HG02981 (cell line): Measurements from ENCODE around the gene DNAJB13.

Source experiments
- ATAC-seq: cut with Tn5 transposase; IDR thresholded peaks from one replicate; pipeline ENCODE4 v1.9.1; 2021; ENCODE audit warnings: mild to moderate bottlenecking, moderate library complexity; ENCODE audit not compliant: unreplicated experiment

Gene DNAJB13

DNA sequence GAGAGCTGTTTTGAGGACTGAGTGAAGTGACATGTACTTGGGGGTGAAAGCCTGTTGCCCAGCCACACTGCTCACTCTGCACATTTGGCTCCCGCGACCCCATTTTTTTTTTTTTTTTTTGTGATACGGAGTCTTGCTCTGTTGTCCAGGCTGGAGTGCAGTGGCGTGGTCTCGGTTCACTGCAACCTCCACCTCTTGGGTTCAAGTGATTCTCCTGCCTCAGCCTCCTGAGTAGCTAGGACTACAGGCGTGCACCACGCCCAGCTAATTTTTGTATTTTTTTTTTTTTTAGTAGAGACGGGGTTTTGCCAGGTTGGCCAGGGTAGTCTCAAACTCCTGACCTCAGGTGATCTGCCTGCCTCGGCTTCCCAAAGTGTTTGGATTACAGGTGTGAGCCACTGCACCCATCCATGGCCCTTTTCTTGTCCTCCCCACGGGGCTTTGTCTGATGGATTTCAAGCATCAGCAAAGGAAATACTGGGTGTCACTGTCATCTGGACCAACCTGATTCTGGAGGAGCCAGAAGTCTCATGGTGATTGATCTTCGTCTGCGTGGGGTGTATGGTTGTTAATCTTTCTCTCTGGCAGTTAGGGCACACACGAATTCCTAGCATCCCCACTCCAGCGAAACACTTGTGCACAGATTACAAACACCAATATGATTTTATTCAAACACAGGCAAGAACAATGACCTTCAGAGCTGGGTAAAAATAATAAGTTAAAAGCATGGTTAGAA lies 61.4 kb downstream of the DNAJB13 start:
- ATAC-seq = no peak

DNA sequence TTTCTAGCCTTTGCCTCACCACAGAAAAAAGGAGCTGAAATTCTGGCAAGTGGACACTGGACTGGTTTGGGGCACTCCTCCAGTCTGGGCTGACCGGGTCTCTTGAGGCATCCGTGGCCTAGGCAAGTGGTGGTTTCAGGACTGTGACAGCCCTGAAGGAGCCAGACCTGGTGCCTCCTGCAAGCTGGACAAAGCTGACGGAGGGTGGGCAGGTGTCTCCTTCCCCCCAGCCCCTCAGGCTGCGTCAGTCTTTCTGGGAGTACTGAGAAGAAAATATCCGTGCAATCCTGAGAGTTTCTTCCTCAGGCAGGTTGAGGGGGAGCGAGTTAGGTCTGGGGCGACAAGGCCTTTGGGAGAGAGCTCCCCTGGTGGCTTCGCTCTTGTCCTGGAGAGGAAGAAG lies 62.3 kb downstream of the DNAJB13 start:
- ATAC-seq = no peak

DNA sequence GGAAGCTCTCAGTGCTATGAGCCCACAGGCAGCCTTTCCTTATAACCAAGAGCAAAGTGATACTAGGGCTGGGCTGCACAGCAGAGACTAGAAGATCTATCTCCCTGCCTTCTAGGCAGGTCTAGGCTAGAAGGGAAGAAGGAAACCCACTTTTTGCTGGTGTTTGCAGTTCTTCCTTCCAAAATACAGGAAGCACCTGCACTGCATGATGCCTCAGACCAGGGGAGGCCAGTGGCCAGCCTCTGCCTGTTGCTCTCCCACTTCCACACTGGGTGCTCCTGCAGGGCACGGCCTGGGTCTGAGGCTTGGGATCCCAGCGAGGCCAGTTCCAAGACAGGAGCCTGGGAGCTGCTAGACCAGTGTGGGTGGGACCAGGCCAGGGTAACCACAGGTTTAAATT lies 64.1 kb downstream of the DNAJB13 start:
- ATAC-seq = no peak

DNA sequence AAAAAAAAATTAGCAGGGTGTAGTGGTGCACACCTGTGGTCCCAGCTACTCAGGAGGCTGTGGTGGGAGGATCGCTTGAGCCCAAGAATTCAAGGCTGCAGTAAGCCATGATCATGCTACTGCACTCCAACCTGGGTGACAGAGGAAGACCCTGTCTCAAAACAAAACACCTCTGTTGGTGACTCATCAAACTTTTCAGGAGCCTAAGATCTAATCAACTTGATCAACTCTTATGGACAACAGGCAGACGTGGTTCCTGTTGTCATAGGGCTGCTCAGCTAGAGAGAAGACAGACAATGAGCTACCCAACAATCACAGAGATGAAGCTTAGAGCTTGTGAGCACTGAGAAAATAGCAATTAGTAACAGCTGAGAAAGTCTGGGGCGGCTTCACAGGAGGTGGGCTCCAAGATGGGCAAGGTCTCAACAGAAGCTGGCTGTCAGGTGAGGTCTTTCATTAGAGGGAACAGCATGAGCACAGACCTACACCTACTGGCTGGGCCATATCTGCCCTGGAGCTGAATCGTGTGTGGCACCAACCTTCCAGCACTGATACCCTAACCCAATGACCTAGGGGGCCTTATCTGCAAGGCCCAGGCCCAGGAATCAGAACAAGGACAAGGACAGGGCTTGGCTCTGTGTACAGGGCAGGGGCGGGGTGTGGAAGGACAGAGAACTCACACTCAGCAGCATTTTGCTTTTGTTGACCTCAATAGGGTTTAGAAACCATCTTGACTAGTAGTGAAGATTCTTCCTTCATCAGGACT lies 65.3 kb downstream of the DNAJB13 start:
- ATAC-seq = no peak

GRCh38 chr11:74017631-74018030 lies 66.8 kb downstream of the DNAJB13 start:
- ATAC-seq = no peak

- no peak for ATAC-seq
Measured at GRCh38 chr11:74018331-74019005, 67.6 kb downstream of the DNAJB13 start.

- no peak for ATAC-seq
Measured at GRCh38 chr11:74019104-74019738, 68.4 kb downstream of the DNAJB13 start.

DNA sequence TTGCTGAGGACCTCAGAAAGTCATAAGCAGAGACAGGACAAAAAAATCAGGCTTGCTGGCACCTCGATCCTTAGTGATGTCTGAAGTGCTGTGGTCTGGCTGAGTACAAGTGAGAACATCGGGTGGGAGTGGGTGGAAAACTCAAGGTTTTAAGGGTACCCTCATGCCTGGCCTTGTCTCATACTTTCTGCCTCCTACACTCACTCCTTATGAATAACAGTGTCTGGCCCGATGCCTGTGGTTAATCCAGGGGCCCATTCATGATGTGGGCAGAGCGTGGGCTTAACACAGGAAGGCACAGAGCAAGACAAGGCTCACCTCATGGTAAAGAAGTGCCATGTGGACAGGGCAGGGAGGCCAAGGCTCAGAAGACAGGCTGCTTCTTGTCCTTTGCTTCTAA lies 69.0 kb downstream of the DNAJB13 start:
- no peak for ATAC-seq
